Posterior vena cava (tissue), 2 donors: ENCODE results near the gene GNB5. TPM values are rescaled to one million over a fixed set of nuclear protein-coding genes. Genes with fewer than 3 reads are reported as not detected.

Experiments used
- DNase-seq: peaks from one replicate; pipeline ENCODE4 v3.0.0-alpha.2; 2020; ENCODE audit warnings: low spot score
- intact Hi-C, 2 donors: fragments of 100-400 bp; cut with DNase I; formaldehyde crosslinking; loops; one replicate each; pipeline versions ENCODE4 v1.14.1 to v1.14.2; 2022 to 2023
- total RNA-seq, 2 donors: library from RNA; stranded (reverse); fragmentation: NEBNext Ultra II Directional; extraction: Animal tissue kit (Norgen Biotek cat#: 25700); gene quantifications; one replicate each; pipeline ENCODE4 v1.2.1, GENCODE V29; 2021
- donor health status: DM: yes; HTN: yes; CAD: no.
- donor health status: DM: yes; HTN: yes; CAD: no.

Gene GNB5
- total RNA-seq, 2 donors from 2014 or later, result 17.0 to 18.3 TPM

GRCh38 chr15:52080706-52081392, 110.3 kb downstream of the GNB5 start:
- intact Hi-C loops, result no loop called here
- no peak for DNase-seq

- intact Hi-C loops, result no loop called here
- no peak for DNase-seq
Measured at GRCh38 chr15:52080031-52080430, 111.2 kb downstream of the GNB5 start.

- intact Hi-C loops, result no loop called here
Measured at GRCh38 chr15:52078876-52079700, 112.1 kb downstream of the GNB5 start.

GRCh38 chr15:52078197-52078875, 112.9 kb downstream of the GNB5 start:
- no peak for DNase-seq
- intact Hi-C loops, result no loop called here

More at GRCh38 chr15:52078876-52079700, 112.1 kb downstream of the GNB5 start:
- peak; percentile 92 for DNase-seq

- DNase-seq, result no peak
- intact Hi-C loops, result no loop called here
Measured at GRCh38 chr15:52076889-52077781, 114.1 kb downstream of the GNB5 start.

GRCh38 chr15:52071570-52071969, 119.6 kb downstream of the GNB5 start:
- no peak for DNase-seq
- intact Hi-C loops, result no loop called here

GRCh38 chr15:52069559-52069958, 121.6 kb downstream of the GNB5 start:
- intact Hi-C loops, result no loop called here
- no peak for DNase-seq

- DNase-seq, result no peak
- intact Hi-C loops, result no loop called here
Measured at GRCh38 chr15:52068004-52068615, 123.1 kb downstream of the GNB5 start.

- intact Hi-C loops, result no loop called here
Measured at GRCh38 chr15:52067545-52067926, 123.7 kb downstream of the GNB5 start.

GRCh38 chr15:52066842-52067544, 124.2 kb downstream of the GNB5 start:
- DNase-seq, result no peak

More at GRCh38 chr15:52067545-52067926, 123.7 kb downstream of the GNB5 start:
- no peak for DNase-seq

More at GRCh38 chr15:52066842-52067544, 124.2 kb downstream of the GNB5 start:
- intact Hi-C loops, result no loop called here

Other genes with a start within 250 kb of the GNB5 start
- gene LEO1, start 219.6 kb downstream of the GNB5 start, total RNA-seq, result 1 to 10 TPM; 9.1 to 10.0 TPM
- 10 to 100 TPM; 22.1 to 36.2 TPM for gene MAPK6, start 172.2 kb downstream of the GNB5 start, total RNA-seq
- gene BCL2L10, start 78.6 kb downstream of the GNB5 start, total RNA-seq, result not detected
- 10 to 100 TPM in 1 of 2 donors, 1 to 10 TPM in 1; 8.6 to 11.1 TPM for gene MYO5C, start 104.4 kb upstream of the GNB5 start, total RNA-seq